Peyer's patch (tissue), 4 donors: Measurements from ENCODE around the gene RRAD.

Source experiments
- CTCF ChIP-seq, 6 experiments: fragments of 450-650 bp in 4 of 6; fragments of 200-600 bp in 2 of 6; sonication (generic) in 1 of 6; IDR thresholded peaks; one replicate each; pipeline ENCODE4 v1.5.1; 2017 to 2019; ENCODE audit warnings: antibody characterized with exemption in 6 of 6, mild to moderate bottlenecking in 3 of 6, moderate library complexity in 1 of 6
- POLR2A ChIP-seq, 2 donors: fragments of 450-650 bp; IDR thresholded peaks; one replicate each; pipeline ENCODE4 v1.5.1; 2017; ENCODE audit warnings: antibody characterized with exemption in 2 of 2, mild to moderate bottlenecking in 2 of 2, moderate library complexity in 2 of 2

- no peak for TF ChIP-seq CTCF (IDR thresholded peaks at IDR 0.05)
- no peak for TF ChIP-seq POLR2A (IDR thresholded peaks at IDR 0.05)
Measured at GRCh38 chr16:66937725-66938337, 12.5 kb upstream of the RRAD start.
